IMR-90 (cell line): ENCODE data around the gene PRKAG2. TPM values are rescaled to one million over a fixed set of nuclear protein-coding genes. Genes with fewer than 3 reads are reported as not detected.

Experiments used
- ATAC-seq: fragments of 200-7000 bp; cut with Tn5 transposase; 2 replicates; pipeline ENCODE4 v1.9.1; 2020; ENCODE audit warnings: low read depth, mild to moderate bottlenecking, moderate library complexity
- BruUV-seq: library from RNA; stranded (reverse); fragments of 400-500 nt; replicated peaks from 2 replicates; lab custom pipeline; 2021; lab: Mats Ljungman, UMichigan
- CTCF ChIA-PET: fragments of 300-600 bp; formaldehyde crosslinking; extraction: SDS; loops from one replicate; lab custom pipeline; 2021; ENCODE audit warnings: antibody characterized with exemption; lab: Yijun Ruan, JAX
- POLR2A ChIA-PET: fragments of 300-600 bp; sonication (Branson Sonifier 250); formaldehyde crosslinking; loops from one replicate; lab custom pipeline; 2022; ENCODE audit warnings: antibody characterized with exemption; ENCODE audit not compliant: unreplicated experiment; lab: Charles Lee
- DNase-seq: peaks from one replicate; pipeline ENCODE4 v3.0.0; 2013
- H2AFZ ChIP-seq: replicated peaks from 2 replicates; pipeline ENCODE3; 2013; ENCODE audit warnings: low read length, mild to moderate bottlenecking; ENCODE audit not compliant: poor library complexity
- H2AK5ac ChIP-seq: 2 replicates; pipeline ENCODE4 v1.6.1; 2013; ENCODE audit warnings: low read depth, low read length, inconsistent platforms
- H2AK9ac ChIP-seq: replicated peaks from 2 replicates; pipeline ENCODE3; 2013; ENCODE audit warnings: mild to moderate bottlenecking, low read depth, low read length, moderate library complexity; ENCODE audit not compliant: poor library complexity
- H2BK120ac ChIP-seq: 2 replicates; pipeline ENCODE4 v1.6.1; 2013; ENCODE audit warnings: low read depth, low read length, inconsistent platforms
- H2BK15ac ChIP-seq: 3 replicates; pipeline ENCODE4 v1.6.1; 2013; ENCODE audit warnings: low read depth, low read length, inconsistent platforms
- H2BK20ac ChIP-seq: 2 replicates; pipeline ENCODE4 v1.6.1; 2013; ENCODE audit warnings: low read depth, mild to moderate bottlenecking, inconsistent platforms, low read length, moderate library complexity
- H2BK5ac ChIP-seq: 2 replicates; pipeline ENCODE4 v1.6.1; 2013; ENCODE audit warnings: mild to moderate bottlenecking, low read depth, low read length, inconsistent platforms; ENCODE audit not compliant: poor library complexity, severe bottlenecking
- H3K14ac ChIP-seq: replicated peaks from 2 replicates; pipeline ENCODE4 v1.6.1; 2013; ENCODE audit warnings: low read depth, low read length, inconsistent platforms
- H3K18ac ChIP-seq: 2 replicates; pipeline ENCODE4 v1.6.1; 2013; ENCODE audit warnings: low read depth, low read length, control low read depth
- H3K23ac ChIP-seq: 2 replicates; pipeline ENCODE4 v1.6.1; 2013; ENCODE audit warnings: low read depth, low read length, inconsistent platforms
- H3K27ac ChIP-seq: 2 replicates; pipeline ENCODE4 v1.5.1; 2013; ENCODE audit warnings: mild to moderate bottlenecking, control low read depth, low read length; ENCODE audit not compliant: insufficient read depth
- H3K27me3 ChIP-seq: 2 replicates; pipeline ENCODE4 v1.6.1; 2013; ENCODE audit warnings: low read length; ENCODE audit not compliant: control insufficient read depth, insufficient read depth
- H3K36me3 ChIP-seq: 2 replicates; pipeline ENCODE4 v1.6.1; 2013; ENCODE audit warnings: low read length, mixed read lengths; ENCODE audit not compliant: control insufficient read depth, insufficient read depth
- H3K4ac ChIP-seq: 2 replicates; pipeline ENCODE4 v1.6.1; 2013; ENCODE audit warnings: low read depth, low read length, inconsistent platforms
- H3K4me1 ChIP-seq: 2 replicates; pipeline ENCODE4 v1.6.1; 2013; ENCODE audit warnings: low read length, mixed read lengths; ENCODE audit not compliant: control insufficient read depth, insufficient read depth
- H3K4me2 ChIP-seq: 2 replicates; pipeline ENCODE4 v1.6.1; 2013; ENCODE audit warnings: low read depth, mild to moderate bottlenecking, control low read depth, low read length, moderate library complexity
- H3K4me3 ChIP-seq: 2 replicates; pipeline ENCODE4 v1.5.1; 2013; ENCODE audit warnings: low read depth, mild to moderate bottlenecking, control low read depth, low read length, moderate library complexity; ENCODE audit not compliant: insufficient read depth
- H3K56ac ChIP-seq: 2 replicates; pipeline ENCODE4 v1.6.1; 2013; ENCODE audit warnings: low read length, inconsistent platforms; ENCODE audit not compliant: insufficient read depth; ENCODE audit errors: extremely low read depth
- H3K79me1 ChIP-seq, 2 experiments: 2 replicates each; pipeline ENCODE4 v1.6.1; 2013; ENCODE audit warnings: low read length in 2 of 2, inconsistent platforms in 1 of 2, low read depth in 1 of 2
- H3K9ac ChIP-seq: 2 replicates; pipeline ENCODE4 v1.6.1; 2013; ENCODE audit warnings: low read depth, low read length, control low read depth
- H3K9me1 ChIP-seq: 2 replicates; pipeline ENCODE4 v1.6.1; 2013; ENCODE audit warnings: low read length, inconsistent platforms; ENCODE audit not compliant: insufficient read depth
- H3K9me3 ChIP-seq: 2 replicates; pipeline ENCODE4 v1.6.1; 2013; ENCODE audit warnings: low read length; ENCODE audit not compliant: control insufficient read depth, insufficient read depth
- H4K20me1 ChIP-seq: 2 replicates; pipeline ENCODE4 v1.6.1; 2013; ENCODE audit warnings: low read length, inconsistent platforms; ENCODE audit not compliant: insufficient read depth
- H4K5ac ChIP-seq: 2 replicates; pipeline ENCODE4 v1.6.1; 2013; ENCODE audit warnings: mild to moderate bottlenecking, low read depth, low read length, control low read depth
- H4K8ac ChIP-seq, 2 experiments: 2 replicates each; pipeline ENCODE4 v1.6.1; 2013; ENCODE audit warnings: low read depth in 2 of 2, low read length in 2 of 2, control low read depth in 1 of 2, inconsistent platforms in 1 of 2
- H4K91ac ChIP-seq: 2 replicates; pipeline ENCODE4 v1.6.1; 2013; ENCODE audit warnings: low read depth, low read length, inconsistent platforms; ENCODE audit not compliant: insufficient read depth
- BHLHE40 ChIP-seq: fragments of 150-350 bp; IDR thresholded peaks from 2 replicates; pipeline ENCODE4 v1.6.1; 2016; ENCODE audit warnings: mild to moderate bottlenecking, low read depth, low read length
- CEBPB ChIP-seq: IDR thresholded peaks from 2 replicates; pipeline ENCODE4 v1.6.1; 2012; ENCODE audit warnings: low read depth, low read length, improper control_type of control experiment
- CHD1 ChIP-seq: IDR thresholded peaks from 2 replicates; pipeline ENCODE4 v1.6.1; 2012; ENCODE audit warnings: low read depth, low read length, improper control_type of control experiment
- FOS ChIP-seq: fragments of 150-350 bp; IDR thresholded peaks from 2 replicates; pipeline ENCODE4 v1.6.1; 2016; ENCODE audit warnings: low read depth, low read length
- MAFK ChIP-seq: IDR thresholded peaks from 2 replicates; pipeline ENCODE4 v1.6.1; 2012; ENCODE audit warnings: low read depth, low read length, improper control_type of control experiment
- MAZ ChIP-seq: IDR thresholded peaks from 2 replicates; pipeline ENCODE4 v1.6.1; 2012; ENCODE audit warnings: low read depth, mild to moderate bottlenecking, low read length, improper control_type of control experiment, moderate library complexity, borderline replicate concordance
- MXI1 ChIP-seq: IDR thresholded peaks from 2 replicates; pipeline ENCODE4 v1.6.1; 2012; ENCODE audit warnings: low read depth, mild to moderate bottlenecking, low read length, moderate library complexity, borderline replicate concordance
- NFE2L2 ChIP-seq: fragments of 150-350 bp; IDR thresholded peaks from 2 replicates; pipeline ENCODE4 v1.6.1; 2016; ENCODE audit warnings: low read depth, mild to moderate bottlenecking, low read length
- POLR2A ChIP-seq: IDR thresholded peaks from 2 replicates; pipeline ENCODE4 v1.6.1; 2012; ENCODE audit warnings: mild to moderate bottlenecking, low read depth, low read length
- RAD21 ChIP-seq: IDR thresholded peaks from 2 replicates; pipeline ENCODE4 v1.6.1; 2012; ENCODE audit warnings: low read length, improper control_type of control experiment
- RCOR1 ChIP-seq: IDR thresholded peaks from 2 replicates; pipeline ENCODE4 v1.6.1; 2012; ENCODE audit warnings: mild to moderate bottlenecking, low read length, improper control_type of control experiment; ENCODE audit not compliant: insufficient replicate concordance
- RFX5 ChIP-seq: IDR thresholded peaks from 2 replicates; pipeline ENCODE4 v1.8.0; 2012; ENCODE audit warnings: low read depth, mild to moderate bottlenecking, low read length, moderate library complexity
- SMC3 ChIP-seq: fragments of 150-350 bp; IDR thresholded peaks from 2 replicates; pipeline ENCODE4 v1.6.1; 2016; ENCODE audit warnings: low read depth, mild to moderate bottlenecking, antibody characterized with exemption, low read length, moderate library complexity
- WGBS, 2 experiments: methylation state at CpG; one replicate each; pipeline versions ENCODE4 v1.1.5 to v1.1.7; 2013; ENCODE audit warnings: missing lambda C conversion rate in 2 of 2; ENCODE audit not compliant: insufficient read length in 1 of 2; ENCODE audit errors: extremely low coverage in 2 of 2; 5-methylcytosine and 5-hydroxymethylcytosine counted together
- dilution Hi-C: fragments of 300-500 bp; cut with HindIII; formaldehyde crosslinking; loops from one replicate; pipeline ENCODE4 v1.14.3; 2018; ENCODE audit warnings: low sequenced_read_pairs; ENCODE audit not compliant: unreplicated experiment
- in situ Hi-C: fragments of 300-500 bp; cut with MboI; formaldehyde crosslinking; loops from 3 replicates; pipeline ENCODE4 v1.14.3; 2019; ENCODE audit warnings: low sequenced_read_pairs, inconsistent platforms, mixed read lengths
- intact Hi-C: fragments of 100-400 bp; cut with micrococcal nuclease; formaldehyde crosslinking; loops from 2 replicates; pipeline ENCODE4 v1.10.0; 2022
- polyA plus RNA-seq, 3 experiments: library from polyadenylated mRNA; depleted of rRNA; stranded (reverse); fragments of >200 nt; gene quantifications; 2 replicates each; pipeline ENCODE4 v1.2.3, GENCODE V29; 2012; ENCODE audit warnings: low replicate concordance in 1 of 3
- total RNA-seq: library from RNA; depleted of rRNA; stranded (reverse); fragments of >200 nt; gene quantifications from 2 replicates; pipeline ENCODE4 v1.2.3, GENCODE V29; 2012
- TF ChIP-seq, protein P1 (sequence below): conservative IDR thresholded peaks from 2 replicates; pipeline ENCODE4 v1.5.1; 2012; ENCODE audit warnings: mild to moderate bottlenecking, low read depth, low read length, improper control_type of control experiment
- TF ChIP-seq, protein P2 (sequence below): fragments of 150-350 bp; IDR thresholded peaks from 2 replicates; pipeline ENCODE4 v1.6.1; 2017; ENCODE audit warnings: mild to moderate bottlenecking, antibody characterized with exemption, low read length, low read depth
- TF ChIP-seq, protein P3 (sequence below): fragments of 150-350 bp; IDR thresholded peaks from 2 replicates; pipeline ENCODE4 v1.6.1; 2016; ENCODE audit warnings: low read depth, mild to moderate bottlenecking, low read length, moderate library complexity, borderline replicate concordance

The PRKAG2 gene
- total and polyA plus RNA-seq, 2 of the 4 experiments (the other 2 are of a cell fraction): 15.4 to 21.6 TPM

DNA sequence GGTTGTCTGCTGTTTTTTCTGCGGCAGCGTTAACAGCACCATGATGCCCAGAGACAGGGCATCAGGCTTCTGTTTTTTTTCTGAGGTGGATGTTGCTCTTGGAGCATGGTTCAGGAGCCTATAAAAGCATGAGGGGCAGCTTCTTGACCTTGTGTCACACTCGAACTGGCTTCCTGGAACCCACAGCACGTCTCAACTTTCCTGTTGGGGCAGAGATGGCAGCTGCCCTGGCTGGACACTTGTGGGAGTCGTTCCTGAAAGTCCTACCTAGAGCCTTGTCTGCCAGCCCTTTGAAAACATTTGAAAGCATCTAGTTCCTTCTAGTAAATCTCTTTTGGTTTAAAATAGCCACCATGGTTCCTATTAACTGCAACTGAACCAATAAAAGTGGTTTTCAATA lies 28.9 kb upstream of the PRKAG2 start:
- BruUV-seq: no TSS peak
- Histone ChIP-seq H3K36me3 (no peaks in the 10 kb centered on the region), H2AK9ac (no peak overlapping the region), H2BK120ac (no peak overlapping the region), H2BK15ac (no peak overlapping the region), H3K9me3 (no peaks in the 10 kb centered on the region), H3K9ac (no peak overlapping the region), H3K4ac (no peak overlapping the region), H3K79me1 (no peaks in the 10 kb centered on the region), H4K8ac (no peak overlapping the region), H3K27ac (no peak overlapping the region), H3K56ac (no peak overlapping the region), H3K18ac (no peak overlapping the region), H3K14ac (no peak overlapping the region), H3K4me1 (no peaks in the 10 kb centered on the region), H2BK5ac (no peak overlapping the region), H4K91ac (no peak overlapping the region), H4K5ac (no peak overlapping the region), H3K9me1 (no peaks in the 10 kb centered on the region), H3K4me2 (no peak overlapping the region), H3K23ac (no peak overlapping the region), H3K4me3 (no peak overlapping the region), H2AK5ac (no peak overlapping the region), H2AFZ (no peak overlapping the region), H3K27me3 (peaks cover 27% of the 10 kb centered on the region), H2BK20ac (no peak overlapping the region), H4K20me1 (no peaks in the 10 kb centered on the region)
- ChIA-PET POLR2A (no interaction called here), CTCF (interaction anchor here (1.1 kb wide), 1 partner anchor 18 kb away, joined by 3 read pairs; no protein-coding TSS in a partner anchor)
- dilution Hi-C loops (no loop called here), intact Hi-C loops (no loop called here), in situ Hi-C loops (no loop called here)
- ATAC-seq: no peak
- no peak for DNase-seq
- TF ChIP-seq FOS (no peak), CEBPB (no peak), MXI1 (no peak), RFX5 (no peak), POLR2A (no peak), NFE2L2 (no peak), MAFK (no peak), CHD1 (no peak), MAZ (no peak), BHLHE40 (no peak), RCOR1 (no peak), SMC3 (no peak), RAD21 (no peak)
- TF ChIP-seq, protein P1, sequence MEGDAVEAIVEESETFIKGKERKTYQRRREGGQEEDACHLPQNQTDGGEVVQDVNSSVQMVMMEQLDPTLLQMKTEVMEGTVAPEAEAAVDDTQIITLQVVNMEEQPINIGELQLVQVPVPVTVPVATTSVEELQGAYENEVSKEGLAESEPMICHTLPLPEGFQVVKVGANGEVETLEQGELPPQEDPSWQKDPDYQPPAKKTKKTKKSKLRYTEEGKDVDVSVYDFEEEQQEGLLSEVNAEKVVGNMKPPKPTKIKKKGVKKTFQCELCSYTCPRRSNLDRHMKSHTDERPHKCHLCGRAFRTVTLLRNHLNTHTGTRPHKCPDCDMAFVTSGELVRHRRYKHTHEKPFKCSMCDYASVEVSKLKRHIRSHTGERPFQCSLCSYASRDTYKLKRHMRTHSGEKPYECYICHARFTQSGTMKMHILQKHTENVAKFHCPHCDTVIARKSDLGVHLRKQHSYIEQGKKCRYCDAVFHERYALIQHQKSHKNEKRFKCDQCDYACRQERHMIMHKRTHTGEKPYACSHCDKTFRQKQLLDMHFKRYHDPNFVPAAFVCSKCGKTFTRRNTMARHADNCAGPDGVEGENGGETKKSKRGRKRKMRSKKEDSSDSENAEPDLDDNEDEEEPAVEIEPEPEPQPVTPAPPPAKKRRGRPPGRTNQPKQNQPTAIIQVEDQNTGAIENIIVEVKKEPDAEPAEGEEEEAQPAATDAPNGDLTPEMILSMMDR: no peak
- TF ChIP-seq, protein P2, sequence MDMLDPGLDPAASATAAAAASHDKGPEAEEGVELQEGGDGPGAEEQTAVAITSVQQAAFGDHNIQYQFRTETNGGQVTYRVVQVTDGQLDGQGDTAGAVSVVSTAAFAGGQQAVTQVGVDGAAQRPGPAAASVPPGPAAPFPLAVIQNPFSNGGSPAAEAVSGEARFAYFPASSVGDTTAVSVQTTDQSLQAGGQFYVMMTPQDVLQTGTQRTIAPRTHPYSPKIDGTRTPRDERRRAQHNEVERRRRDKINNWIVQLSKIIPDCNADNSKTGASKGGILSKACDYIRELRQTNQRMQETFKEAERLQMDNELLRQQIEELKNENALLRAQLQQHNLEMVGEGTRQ: no peak
- TF ChIP-seq, protein P3, sequence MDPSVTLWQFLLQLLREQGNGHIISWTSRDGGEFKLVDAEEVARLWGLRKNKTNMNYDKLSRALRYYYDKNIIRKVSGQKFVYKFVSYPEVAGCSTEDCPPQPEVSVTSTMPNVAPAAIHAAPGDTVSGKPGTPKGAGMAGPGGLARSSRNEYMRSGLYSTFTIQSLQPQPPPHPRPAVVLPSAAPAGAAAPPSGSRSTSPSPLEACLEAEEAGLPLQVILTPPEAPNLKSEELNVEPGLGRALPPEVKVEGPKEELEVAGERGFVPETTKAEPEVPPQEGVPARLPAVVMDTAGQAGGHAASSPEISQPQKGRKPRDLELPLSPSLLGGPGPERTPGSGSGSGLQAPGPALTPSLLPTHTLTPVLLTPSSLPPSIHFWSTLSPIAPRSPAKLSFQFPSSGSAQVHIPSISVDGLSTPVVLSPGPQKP: no peak
- WGBS, 2 experiments: 0% methylated on average over 1 of the region's 5 CpGs; no CpG with 5 or more reads in 1 of the 2 experiments
